T-helper 22 cell (primary cell): ENCODE measurements around the gene ALDH5A1.

Source experiments
- DNase-seq: peaks from one replicate; pipeline ENCODE4 v3.0.0-alpha.2; 2020; ENCODE audit warnings: low read depth

The ALDH5A1 gene

GRCh38 chr6:24494821-24495795 lies at the start of gene ALDH5A1:
TSS of gene ALDH5A1 (plus strand) at chr6:24494969. CDS start at chr6:24494997, 28 bp downstream.
- peak; percentile 50 for DNase-seq

- no peak for DNase-seq
These were observed 49.1 kb upstream of the ALDH5A1 start for GRCh38 chr6:24445704-24446103.

GRCh38 chr6:24446670-24447069 lies 48.1 kb upstream of the ALDH5A1 start:
- no peak for DNase-seq

GRCh38 chr6:24448396-24448795 lies 46.4 kb upstream of the ALDH5A1 start:
- DNase-seq, result no peak

- DNase-seq, result no peak
These were observed 45.8 kb upstream of the ALDH5A1 start for GRCh38 chr6:24448828-24449525.

GRCh38 chr6:24451581-24452388 lies 43.0 kb upstream of the ALDH5A1 start:
- no peak for DNase-seq

- DNase-seq, result no peak
These were observed 40.8 kb upstream of the ALDH5A1 start for GRCh38 chr6:24453921-24454320.

- DNase-seq, result no peak
These were observed 40.3 kb upstream of the ALDH5A1 start for GRCh38 chr6:24454452-24454851.

- DNase-seq, result no peak
These were observed 39.7 kb upstream of the ALDH5A1 start for GRCh38 chr6:24455061-24455460.

GRCh38 chr6:24458134-24458533 lies 36.6 kb upstream of the ALDH5A1 start:
- DNase-seq, result no peak

- no peak for DNase-seq
These were observed 35.8 kb upstream of the ALDH5A1 start for GRCh38 chr6:24458941-24459340.

- no peak for DNase-seq
These were observed 33.8 kb upstream of the ALDH5A1 start for GRCh38 chr6:24460966-24461365.

GRCh38 chr6:24464253-24465038 lies 30.3 kb upstream of the ALDH5A1 start:
- DNase-seq, result no peak

GRCh38 chr6:24469811-24470210 lies 25.0 kb upstream of the ALDH5A1 start:
- no peak for DNase-seq

- no peak for DNase-seq
These were observed 22.6 kb upstream of the ALDH5A1 start for GRCh38 chr6:24472181-24472580.

- DNase-seq, result no peak
These were observed 18.1 kb upstream of the ALDH5A1 start for GRCh38 chr6:24476631-24477030.

GRCh38 chr6:24477070-24477469 lies 17.7 kb upstream of the ALDH5A1 start:
- no peak for DNase-seq

- DNase-seq, result no peak
These were observed 15.9 kb upstream of the ALDH5A1 start for GRCh38 chr6:24478903-24479302.

GRCh38 chr6:24480705-24481104 lies 14.1 kb upstream of the ALDH5A1 start:
- DNase-seq, result no peak

GRCh38 chr6:24481449-24481848 lies 13.3 kb upstream of the ALDH5A1 start:
- DNase-seq, result no peak

- no peak for DNase-seq
These were observed 10.0 kb upstream of the ALDH5A1 start for GRCh38 chr6:24484657-24485323.
